Cardiac fibroblast (primary cell): ENCODE data around the gene STK10.

Experiments used
- DNase-seq, 2 donors: peaks; one replicate each; pipeline versions ENCODE4 v3.0.0 to v3.0.0-alpha.2; 2010; ENCODE audit warnings: low read depth in 2 of 2
- H3K4me3 ChIP-seq, 2 donors: replicated peaks in 1 of 2; 1 replicate in 1 of 2; 2 replicates in 1 of 2; pipeline ENCODE4 v1.5.1; 2011; ENCODE audit warnings: low read depth in 2 of 2, low read length in 2 of 2, mild to moderate bottlenecking in 2 of 2, moderate library complexity in 1 of 2
- CTCF ChIP-seq: IDR thresholded peaks from one replicate; pipeline ENCODE4 v1.5.1; 2011; ENCODE audit warnings: low read depth, mild to moderate bottlenecking, low read length, inconsistent platforms

The STK10 gene

GRCh38 chr5:172091956-172092732 lies 95.9 kb downstream of the STK10 start:
- no peak for TF ChIP-seq CTCF
- no peak overlapping the region for H3K4me3 ChIP-seq
- DNase-seq: no peak

DNA sequence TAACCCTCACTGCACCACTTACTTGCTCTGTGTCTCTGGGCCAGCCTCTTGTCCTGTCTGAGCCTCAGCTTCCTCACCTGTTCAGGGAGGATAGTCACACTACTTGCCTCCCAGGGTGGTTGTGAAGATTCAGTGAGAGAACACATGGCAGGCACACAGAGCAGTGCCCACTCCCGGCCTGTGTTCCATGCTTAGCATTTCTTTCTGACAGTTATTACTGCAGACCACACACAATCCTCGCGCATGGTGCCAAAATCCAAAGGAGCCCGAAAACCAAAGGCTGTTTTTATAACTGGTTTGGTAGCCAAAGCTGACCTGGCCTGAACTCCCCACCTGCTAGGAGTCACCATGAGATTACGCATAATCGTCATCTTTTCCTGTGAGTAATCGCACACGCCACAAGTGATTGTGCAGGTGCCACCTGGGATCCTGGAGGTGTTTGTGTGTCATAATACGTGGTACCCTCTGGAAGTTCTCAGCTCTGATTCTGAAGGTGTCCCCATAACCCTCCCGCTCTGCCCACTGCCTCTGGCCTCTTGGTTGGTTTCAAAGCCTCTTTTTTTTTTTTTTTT lies 97.0 kb downstream of the STK10 start:
- DNase-seq: no peak
- TF ChIP-seq CTCF: no peak
- H3K4me3 ChIP-seq: no peak overlapping the region

DNA sequence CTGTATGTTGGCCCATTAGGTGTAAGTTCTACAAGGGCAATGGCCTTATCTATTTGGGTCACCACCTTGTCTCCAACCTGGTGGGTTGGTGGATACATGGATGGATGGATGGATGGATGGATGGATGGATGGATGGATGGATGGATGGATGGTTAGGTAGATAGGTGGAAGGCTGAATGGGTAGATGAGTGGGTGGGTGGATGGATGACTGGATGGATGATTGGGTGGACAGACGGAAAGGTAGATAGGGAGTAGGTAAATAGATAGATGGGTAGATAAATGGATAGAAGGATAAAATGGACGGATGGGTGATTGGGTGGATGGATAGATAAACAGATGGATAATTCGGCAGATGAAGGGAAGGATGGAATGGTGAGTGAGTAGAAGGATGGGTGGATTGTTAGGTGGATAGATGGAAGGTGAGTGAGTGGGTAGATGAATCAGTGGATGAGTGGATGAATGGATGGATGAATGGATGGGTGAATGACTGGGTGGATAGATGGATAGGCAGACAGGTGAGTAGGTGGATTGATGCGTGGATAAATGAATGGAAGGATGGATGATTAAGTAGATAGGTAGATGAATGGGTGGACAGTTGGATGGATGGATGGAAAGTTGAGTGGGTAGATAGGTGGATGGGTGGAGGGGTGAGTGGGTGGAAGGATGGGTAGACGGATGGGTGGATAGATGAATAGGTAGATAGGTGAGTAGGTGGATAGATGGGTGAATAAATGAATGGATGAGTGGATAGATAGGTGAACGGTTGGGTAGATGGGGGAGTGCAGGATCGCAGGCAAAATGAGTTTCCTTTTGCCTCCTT lies 98.5 kb downstream of the STK10 start:
- DNase-seq: no peak
- H3K4me3 ChIP-seq: no peak overlapping the region
- TF ChIP-seq CTCF: no peak

GRCh38 chr5:172088801-172089200 lies 99.2 kb downstream of the STK10 start:
- H3K4me3 ChIP-seq: no peak overlapping the region
- DNase-seq: no peak
- TF ChIP-seq CTCF: no peak

DNA sequence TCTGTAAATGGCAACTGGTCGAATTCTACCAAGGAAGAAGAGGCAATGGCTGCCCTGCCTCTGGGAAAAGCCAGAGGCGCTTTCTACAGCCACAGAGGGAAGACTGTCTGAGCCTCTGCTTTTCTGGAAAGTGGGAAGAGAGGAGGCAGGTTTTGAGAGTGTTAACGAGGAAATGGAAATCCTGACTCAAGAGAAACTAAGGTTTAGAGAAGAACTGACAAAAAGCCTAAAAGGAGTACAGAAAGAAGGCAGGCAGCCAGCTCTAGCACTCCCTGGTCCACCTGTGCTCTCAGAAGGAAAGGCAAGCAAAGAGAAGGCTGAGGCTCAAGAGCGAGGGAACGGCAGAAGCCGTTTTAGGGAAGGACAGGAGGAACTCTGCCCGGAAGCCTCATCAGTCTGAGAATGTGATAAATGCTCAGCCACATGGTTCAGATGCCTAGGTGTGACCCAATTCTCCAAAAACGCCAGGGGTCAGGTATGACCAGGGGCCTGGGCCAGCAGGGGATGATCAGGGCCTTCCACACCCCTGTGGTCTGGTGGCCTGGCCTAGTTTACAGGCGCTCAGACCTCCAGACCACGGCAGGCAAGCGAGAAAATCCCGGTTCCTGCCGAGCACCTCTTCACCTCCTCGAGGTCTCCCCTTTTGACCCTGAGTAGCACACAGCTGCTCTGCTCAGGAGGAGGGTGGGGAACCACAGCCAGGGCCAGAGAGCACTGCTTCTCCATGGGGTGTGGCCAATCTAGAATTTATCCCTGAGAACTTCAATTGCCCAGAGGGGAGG lies 101.6 kb downstream of the STK10 start:
- DNase-seq: no peak
- TF ChIP-seq CTCF: no peak
- no peak overlapping the region for H3K4me3 ChIP-seq

DNA sequence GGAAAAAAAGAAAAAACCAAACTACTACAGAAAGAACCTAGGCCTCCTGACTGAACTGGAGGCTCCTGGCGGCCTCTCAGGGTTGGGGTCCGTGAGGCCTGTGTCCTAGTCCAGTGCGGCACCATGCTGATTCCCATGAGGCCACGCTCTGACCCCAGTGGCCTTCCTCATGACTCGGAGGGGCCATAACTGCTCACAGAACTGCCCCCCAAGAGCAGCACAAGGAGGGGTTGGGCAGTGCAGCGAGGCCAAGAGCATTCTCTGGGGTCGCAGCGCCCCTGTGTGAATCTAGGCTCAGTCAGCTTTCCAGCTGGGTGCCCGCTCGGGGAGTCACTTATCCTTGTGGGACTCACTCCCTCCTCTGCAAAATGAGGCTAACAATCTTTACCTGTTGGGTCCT lies 102.3 kb downstream of the STK10 start:
- DNase-seq: no peak
- no peak for TF ChIP-seq CTCF
- H3K4me3 ChIP-seq: no peak overlapping the region
